ENCODE measurements around the gene SLC6A16. TPM values are rescaled to one million over a fixed set of nuclear protein-coding genes. Genes with fewer than 3 reads are reported as not detected.

The SLC6A16 gene
- total RNA-seq, 4 donors from 2014 or later = 0.23 to 1.4 (median 0.34) TPM; not detected in 1

- Histone ChIP-seq H3K27me3 (no peaks in the 10 kb centered on the region), H3K9me3 (peaks cover 16% of the 10 kb centered on the region), H3K27ac (no peak overlapping the region), H3K4me1 (no peaks in the 10 kb centered on the region), H3K36me3 (no peaks in the 10 kb centered on the region), H3K4me3 (no peak overlapping the region)
- 77% methylated on average over 3 of the region's 3 CpGs for WGBS
- no peak for DNase-seq (ENCODE audit: low spot score in 2 of 2)
- TF ChIP-seq POLR2A (IDR thresholded peaks at IDR 0.05) = no peak
Observed at GRCh38 chr19:49256691-49257090, 68.3 kb downstream of the SLC6A16 start.

- Histone ChIP-seq H3K4me3 (no peak overlapping the region), H3K9me3 (peaks cover 16% of the 10 kb centered on the region), H3K27me3 (no peaks in the 10 kb centered on the region), H3K36me3 (no peaks in the 10 kb centered on the region), H3K4me1 (no peaks in the 10 kb centered on the region), H3K27ac (no peak overlapping the region)
- no peak for TF ChIP-seq POLR2AphosphoS5 (IDR thresholded peaks at IDR 0.05)
- no peak for TF ChIP-seq EP300 (IDR thresholded peaks at IDR 0.05)
- TF ChIP-seq, protein P1, sequence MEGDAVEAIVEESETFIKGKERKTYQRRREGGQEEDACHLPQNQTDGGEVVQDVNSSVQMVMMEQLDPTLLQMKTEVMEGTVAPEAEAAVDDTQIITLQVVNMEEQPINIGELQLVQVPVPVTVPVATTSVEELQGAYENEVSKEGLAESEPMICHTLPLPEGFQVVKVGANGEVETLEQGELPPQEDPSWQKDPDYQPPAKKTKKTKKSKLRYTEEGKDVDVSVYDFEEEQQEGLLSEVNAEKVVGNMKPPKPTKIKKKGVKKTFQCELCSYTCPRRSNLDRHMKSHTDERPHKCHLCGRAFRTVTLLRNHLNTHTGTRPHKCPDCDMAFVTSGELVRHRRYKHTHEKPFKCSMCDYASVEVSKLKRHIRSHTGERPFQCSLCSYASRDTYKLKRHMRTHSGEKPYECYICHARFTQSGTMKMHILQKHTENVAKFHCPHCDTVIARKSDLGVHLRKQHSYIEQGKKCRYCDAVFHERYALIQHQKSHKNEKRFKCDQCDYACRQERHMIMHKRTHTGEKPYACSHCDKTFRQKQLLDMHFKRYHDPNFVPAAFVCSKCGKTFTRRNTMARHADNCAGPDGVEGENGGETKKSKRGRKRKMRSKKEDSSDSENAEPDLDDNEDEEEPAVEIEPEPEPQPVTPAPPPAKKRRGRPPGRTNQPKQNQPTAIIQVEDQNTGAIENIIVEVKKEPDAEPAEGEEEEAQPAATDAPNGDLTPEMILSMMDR (IDR thresholded peaks at IDR 0.05) = no peak
- TF ChIP-seq POLR2A (IDR thresholded peaks at IDR 0.05) = no peak
- no peak for DNase-seq (ENCODE audit: low spot score in 2 of 2)
- 70% methylated on average over 10 of the region's 10 CpGs for WGBS
Observed at GRCh38 chr19:49255674-49256073, 69.3 kb downstream of the SLC6A16 start.

DNA sequence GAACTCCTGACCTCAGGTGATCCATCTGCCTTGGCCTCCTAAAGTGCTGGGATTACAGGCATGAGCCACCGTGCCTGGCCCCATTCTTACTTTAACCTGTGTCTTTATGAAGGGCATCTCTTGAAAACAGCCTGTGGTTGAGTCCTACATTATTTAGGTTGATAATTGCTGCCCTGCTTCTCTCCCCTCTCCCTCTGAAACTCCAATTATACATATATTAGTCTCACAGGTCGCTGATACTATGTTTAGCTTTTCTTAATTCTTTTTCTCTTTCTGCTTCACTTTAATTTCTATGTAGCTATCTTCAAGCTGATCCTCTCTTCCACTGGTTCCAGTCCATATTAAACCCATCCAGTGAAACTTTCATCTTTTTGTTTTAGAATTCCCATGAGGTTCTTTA lies 75.1 kb downstream of the SLC6A16 start:
- Histone ChIP-seq H3K9me3 (no peaks in the 10 kb centered on the region), H3K4me3 (no peak overlapping the region), H3K4me1 (no peaks in the 10 kb centered on the region), H3K36me3 (no peaks in the 10 kb centered on the region), H3K27ac (no peak overlapping the region), H3K27me3 (no peaks in the 10 kb centered on the region)
- WGBS = 94% methylated on average over 2 of the region's 2 CpGs
- TF ChIP-seq, protein P1 (IDR thresholded peaks at IDR 0.05) = no peak
- peak in 1 of 2 donors; percentile 16 for DNase-seq (ENCODE audit: low spot score in 2 of 2)

DNA sequence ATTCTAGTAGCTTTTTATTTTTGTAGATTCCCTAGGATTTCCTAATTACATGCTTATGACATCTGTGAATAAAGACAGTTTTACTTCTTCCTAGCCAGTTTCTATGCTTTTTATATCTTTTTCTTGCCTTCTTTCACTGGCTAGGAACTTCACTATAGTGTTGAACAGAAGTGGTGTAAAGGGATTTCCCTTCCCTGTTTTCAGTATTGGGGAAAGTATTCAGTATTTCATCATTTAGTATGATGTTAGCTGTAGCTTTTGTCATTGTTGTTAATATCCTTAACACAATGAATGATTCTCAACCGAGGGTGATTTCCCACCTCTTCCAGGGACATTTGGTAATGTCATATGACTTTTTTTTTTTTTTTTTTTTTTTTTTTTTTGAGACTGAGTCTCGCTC lies 77.3 kb downstream of the SLC6A16 start:
- TF ChIP-seq EP300 (IDR thresholded peaks at IDR 0.05) = no peak
- TF ChIP-seq, protein P1 (IDR thresholded peaks at IDR 0.05) = no peak
- TF ChIP-seq POLR2AphosphoS5 (IDR thresholded peaks at IDR 0.05) = no peak
- no peaks in the 10 kb centered on the region for H3K9me3 ChIP-seq
- 61% methylated on average over 1 of the region's 2 CpGs for WGBS

DNA sequence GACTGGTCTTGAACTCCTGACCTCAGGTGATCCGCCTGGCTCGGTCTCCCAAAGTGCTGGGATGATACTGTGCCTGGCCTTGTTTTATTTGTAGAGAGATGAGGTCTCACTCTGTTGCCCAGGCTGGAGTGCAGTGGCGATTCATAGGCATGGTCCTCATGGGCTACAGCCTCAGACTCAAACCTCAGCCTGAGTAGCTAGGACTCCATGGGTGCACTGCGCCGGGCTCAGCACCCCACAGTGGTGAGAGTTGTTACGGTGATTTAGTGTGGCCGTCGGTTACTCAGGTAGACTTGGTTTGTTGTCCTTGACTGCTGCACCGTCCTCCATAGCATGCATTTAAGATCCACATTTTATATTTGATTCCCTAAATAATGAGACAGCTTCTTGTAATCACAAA lies 80.7 kb downstream of the SLC6A16 start:
- no peaks in the 10 kb centered on the region for H3K27me3 ChIP-seq
- H3K4me3 ChIP-seq = no peak overlapping the region
- DNase-seq (ENCODE audit: low spot score in 2 of 2) = peak in 1 of 2 donors; percentile 63
- WGBS = 96% methylated on average over 9 of the region's 9 CpGs
- no peak for TF ChIP-seq POLR2AphosphoS5 (IDR thresholded peaks at IDR 0.05)
- TF ChIP-seq, protein P1 (IDR thresholded peaks at IDR 0.05) = no peak
- no peak for TF ChIP-seq POLR2A (IDR thresholded peaks at IDR 0.05)
- no peak for TF ChIP-seq EP300 (IDR thresholded peaks at IDR 0.05)
- no peaks in the 10 kb centered on the region for H3K4me1 ChIP-seq
- H3K27ac ChIP-seq = no peak overlapping the region
- no peaks in the 10 kb centered on the region for H3K36me3 ChIP-seq
- no peaks in the 10 kb centered on the region for H3K9me3 ChIP-seq

More for the DNA sequence above, 77.3 kb downstream of the SLC6A16 start:
- Histone ChIP-seq H3K4me1 (no peaks in the 10 kb centered on the region), H3K27ac (no peak overlapping the region), H3K4me3 (no peak overlapping the region), H3K36me3 (no peaks in the 10 kb centered on the region), H3K27me3 (no peaks in the 10 kb centered on the region)
- DNase-seq (ENCODE audit: low spot score in 2 of 2) = no peak

DNA sequence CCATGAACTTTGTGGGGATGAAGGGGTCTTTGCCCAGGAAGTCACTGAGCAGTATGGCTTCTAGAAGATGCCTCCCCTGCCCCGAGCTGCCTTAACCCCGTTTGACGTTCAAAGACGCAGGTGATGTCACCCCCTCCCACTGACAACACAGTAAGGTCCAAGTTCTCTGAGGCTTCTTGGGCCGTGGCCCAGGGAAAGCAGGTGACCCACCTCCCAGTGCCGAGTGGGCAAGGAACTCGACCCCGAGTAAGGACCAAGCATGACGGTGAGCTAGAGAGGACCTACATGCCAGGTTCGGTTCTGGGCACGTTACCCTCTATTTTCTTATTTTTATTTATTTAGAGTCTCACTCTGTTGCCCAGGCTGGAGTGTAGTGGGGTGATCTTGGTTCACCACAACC lies 81.3 kb downstream of the SLC6A16 start:
- Histone ChIP-seq H3K27me3 (no peaks in the 10 kb centered on the region), H3K4me3 (no peak overlapping the region), H3K36me3 (no peaks in the 10 kb centered on the region), H3K4me1 (no peaks in the 10 kb centered on the region), H3K27ac (no peak overlapping the region), H3K9me3 (no peaks in the 10 kb centered on the region)
- no peak for TF ChIP-seq POLR2AphosphoS5 (IDR thresholded peaks at IDR 0.05)
- TF ChIP-seq POLR2A (IDR thresholded peaks at IDR 0.05) = no peak
- DNase-seq (ENCODE audit: low spot score in 2 of 2) = peak in 1 of 2 donors; percentile 48
- 91% methylated on average over 11 of the region's 11 CpGs for WGBS
